GM19468 (cell line): ENCODE data around the gene SUPT3H.

Experiments
- ATAC-seq: cut with Tn5 transposase; IDR thresholded peaks from one replicate; pipeline ENCODE4 v1.9.1; 2021; ENCODE audit warnings: mild to moderate bottlenecking, moderate library complexity, moderate number of reproducible peaks; ENCODE audit not compliant: unreplicated experiment; ENCODE audit errors: extremely low read depth

The SUPT3H gene

DNA sequence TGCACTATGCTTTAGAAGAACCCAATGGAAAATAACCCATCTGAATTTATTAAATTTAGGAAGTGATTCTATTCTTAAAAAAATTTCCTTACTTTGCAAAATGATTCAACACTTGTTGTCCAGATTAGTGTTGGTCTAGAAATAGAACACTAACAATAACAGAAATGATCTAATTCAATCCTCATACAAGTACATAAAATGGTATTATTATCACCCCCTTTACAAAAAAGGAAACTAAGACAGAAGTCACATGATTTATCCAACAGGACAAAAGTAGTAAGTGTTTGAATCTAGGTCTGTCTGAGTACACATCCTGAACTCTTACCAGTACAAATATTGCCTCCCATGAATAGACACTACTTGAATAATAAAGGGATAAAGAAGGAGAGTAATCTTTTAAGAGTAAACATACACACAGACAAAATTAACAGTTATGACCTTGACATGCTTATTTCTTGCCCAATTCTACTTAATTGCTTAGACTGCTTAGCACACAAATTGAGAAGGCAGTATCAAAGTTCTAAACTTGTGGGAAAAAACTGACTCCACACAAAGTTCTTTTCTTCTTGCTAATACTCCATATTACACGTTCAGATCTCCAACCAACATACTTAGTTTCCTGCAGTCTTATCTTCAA is 245.0 kb downstream of the SUPT3H start:
- no peak for ATAC-seq

DNA sequence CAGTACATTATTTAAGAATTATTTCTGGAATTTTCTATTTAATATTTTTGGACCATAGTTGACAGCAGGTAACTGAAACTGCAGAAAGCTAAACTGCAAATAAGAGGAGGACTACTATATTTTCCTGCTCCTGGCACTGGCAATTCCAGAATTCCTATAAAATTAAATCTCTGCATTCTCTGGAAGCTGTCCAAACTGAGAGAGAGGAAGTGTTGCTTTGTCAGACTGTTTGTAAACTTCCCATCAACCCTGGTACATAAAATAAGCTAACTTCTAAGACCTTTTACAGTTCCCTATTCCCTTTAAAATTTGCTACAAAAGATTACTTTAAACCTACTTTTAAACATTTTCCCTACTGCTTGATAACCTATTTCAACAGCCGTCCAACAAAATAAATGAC is 245.7 kb downstream of the SUPT3H start:
- ATAC-seq: no peak

DNA sequence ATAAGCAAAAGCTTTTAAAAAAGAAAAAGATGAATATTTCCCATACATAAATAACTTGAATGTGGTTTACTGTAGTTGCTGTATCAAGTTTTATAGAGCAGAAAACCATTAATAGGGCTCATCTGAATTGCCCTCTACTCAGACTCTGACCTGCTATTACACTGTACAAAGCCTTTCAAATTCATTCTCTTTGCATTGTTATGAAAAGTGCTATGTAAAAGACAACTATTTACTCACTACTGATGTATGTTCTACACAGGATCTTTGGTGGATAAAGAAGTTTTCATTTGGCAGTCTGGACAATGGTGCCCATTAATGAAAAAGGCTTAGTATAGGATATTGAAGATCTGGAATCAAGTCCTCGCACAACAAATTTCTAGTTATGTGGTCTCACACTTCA is 248.7 kb downstream of the SUPT3H start:
- ATAC-seq: no peak

DNA sequence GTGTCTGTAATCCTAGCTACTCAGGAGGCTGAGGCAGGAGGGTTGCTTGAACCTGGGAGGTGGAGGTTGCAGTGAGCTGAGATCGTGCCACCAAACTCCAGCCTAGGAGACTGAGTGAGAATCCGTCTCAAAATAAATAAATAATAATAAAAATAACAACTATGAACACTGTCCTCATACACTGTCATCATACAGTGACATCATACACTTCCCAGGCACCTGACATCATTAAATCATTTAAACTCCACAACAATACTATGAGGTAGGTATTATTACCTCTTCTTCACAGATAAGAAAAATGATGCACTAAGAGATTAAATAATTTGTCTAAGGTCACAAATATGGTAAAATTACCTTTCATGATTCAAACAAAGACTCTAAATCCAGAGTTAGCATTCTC is 250.5 kb downstream of the SUPT3H start:
- ATAC-seq: no peak

GRCh38 chr6:45126033-45126432 is 251.7 kb downstream of the SUPT3H start:
- ATAC-seq: no peak

DNA sequence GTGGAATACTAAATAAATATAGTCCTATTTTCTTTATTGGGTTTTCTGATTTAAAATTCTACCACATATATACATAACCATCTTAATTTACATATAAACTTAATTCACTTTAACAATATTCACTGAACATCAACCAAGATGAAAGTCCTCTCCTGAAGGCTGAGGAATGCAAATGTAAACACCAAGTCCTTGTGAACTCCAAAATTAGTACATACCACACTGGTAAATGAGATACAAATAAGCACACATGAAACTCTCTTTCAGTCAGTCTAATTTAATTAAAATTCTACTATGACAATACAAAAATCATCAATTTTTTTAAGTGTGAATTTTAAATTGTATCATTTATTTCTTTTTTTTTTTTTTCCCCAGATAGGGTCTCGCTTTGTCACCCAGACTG is 254.7 kb downstream of the SUPT3H start:
- ATAC-seq: no peak

- no peak for ATAC-seq
Measured at GRCh38 chr6:45118754-45119153, 259.0 kb downstream of the SUPT3H start.

- ATAC-seq: no peak
Measured at GRCh38 chr6:45116714-45117410, 260.9 kb downstream of the SUPT3H start.

DNA sequence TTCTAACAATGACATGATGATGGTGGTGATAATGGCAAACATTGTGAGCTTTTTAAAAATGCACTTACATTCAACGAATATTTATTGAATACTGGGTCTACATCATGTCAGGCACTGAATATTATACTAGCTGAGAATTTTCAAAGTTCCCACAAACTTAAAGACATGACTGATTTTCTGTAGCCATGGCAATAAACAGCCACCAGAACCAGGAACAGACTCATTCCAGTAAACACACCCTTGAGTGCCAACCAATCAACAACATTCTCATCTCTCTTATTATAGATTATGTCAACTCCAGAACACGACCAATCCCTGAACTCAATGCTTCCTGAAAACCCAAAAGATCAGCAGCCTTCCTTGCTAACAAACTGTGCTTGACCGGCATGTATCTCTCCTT is 262.0 kb downstream of the SUPT3H start:
- ATAC-seq: no peak

- no peak for ATAC-seq
Measured at GRCh38 chr6:45112711-45113110, 265.0 kb downstream of the SUPT3H start.

DNA sequence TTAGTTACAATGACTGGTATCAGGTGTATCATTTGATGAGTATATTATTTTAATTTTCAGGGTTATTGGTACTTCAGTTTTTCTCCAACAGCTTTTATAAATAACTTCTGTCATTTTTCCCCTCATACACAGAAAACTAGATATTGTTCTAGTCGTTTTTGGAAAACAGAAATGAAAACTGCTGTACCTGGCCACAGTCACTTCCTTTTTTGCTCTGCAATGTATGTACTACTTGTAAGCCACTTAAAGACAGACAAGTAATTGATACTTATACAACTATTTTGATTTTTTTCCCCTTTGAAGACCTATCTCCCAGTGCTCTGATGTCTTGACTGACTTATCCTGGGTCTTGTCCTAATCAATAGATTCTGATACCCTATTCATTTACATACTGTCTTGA is 268.2 kb downstream of the SUPT3H start:
- ATAC-seq: no peak

DNA sequence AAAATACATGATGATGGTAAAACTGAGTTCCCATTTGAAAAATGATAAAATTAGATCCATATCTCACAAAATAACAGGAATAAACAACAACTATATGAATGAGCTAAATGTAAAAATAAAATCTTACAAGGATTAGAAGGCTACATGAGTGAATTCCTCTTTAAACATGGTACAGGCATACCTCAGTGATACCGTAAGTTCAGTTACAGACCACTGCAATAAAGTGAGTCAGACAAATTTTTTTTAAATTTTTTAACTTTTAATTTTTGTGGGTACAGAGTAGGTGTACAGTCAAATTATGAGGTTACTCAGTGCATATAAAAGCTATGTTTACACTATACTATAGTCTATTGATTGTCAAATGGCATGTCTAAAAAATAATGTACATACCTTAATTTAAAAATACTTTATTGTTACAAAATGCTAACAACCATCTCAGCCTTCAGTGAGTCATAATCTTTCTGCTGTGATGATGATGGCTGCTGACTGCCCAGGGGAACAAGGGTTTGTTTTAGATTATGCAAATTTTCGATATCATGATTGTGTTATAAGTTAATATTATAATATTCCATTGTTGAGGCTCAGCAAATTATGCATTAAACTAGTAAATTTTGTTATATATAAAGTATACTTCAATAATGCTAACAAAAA is 272.4 kb downstream of the SUPT3H start:
- ATAC-seq: no peak

GRCh38 chr6:45104429-45104828 is 273.3 kb downstream of the SUPT3H start:
- no peak for ATAC-seq

DNA sequence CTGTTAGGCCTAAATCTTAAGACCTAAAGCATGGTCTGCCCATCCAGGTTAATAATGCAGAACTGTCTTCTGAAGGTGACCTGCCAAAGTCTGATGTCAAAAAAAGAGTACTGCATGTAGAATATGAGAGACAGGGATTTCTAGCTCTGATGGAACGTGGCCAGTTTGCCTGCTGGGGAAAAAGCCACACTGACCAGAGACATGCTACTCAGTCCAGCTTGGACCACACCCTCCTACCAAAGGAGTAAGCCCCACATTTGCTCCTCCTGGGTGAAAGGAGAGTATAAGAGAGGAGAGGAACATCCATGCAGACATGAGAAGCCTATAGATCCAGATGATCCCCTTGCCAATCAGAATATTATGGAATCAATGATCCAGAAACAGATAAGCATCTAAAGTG is 279.5 kb downstream of the SUPT3H start:
- no peak for ATAC-seq

DNA sequence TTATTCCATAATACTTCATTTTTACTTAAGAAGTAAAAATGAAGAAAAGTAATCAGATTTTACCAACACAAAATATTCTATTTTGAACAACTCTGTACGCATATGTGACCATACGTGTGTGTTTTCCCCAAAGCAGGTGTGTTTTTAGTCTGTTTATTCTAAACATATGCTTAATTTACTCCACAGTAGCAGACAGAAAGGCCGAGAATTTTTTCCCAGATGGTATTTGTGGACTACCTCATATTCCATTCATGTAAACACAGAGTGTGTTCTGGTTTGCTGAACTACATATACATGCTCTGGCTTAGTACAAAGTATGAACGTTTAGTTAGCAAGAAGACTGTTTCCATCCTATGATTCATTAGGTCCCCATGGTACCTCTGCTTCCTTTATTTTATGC is 282.9 kb downstream of the SUPT3H start:
- ATAC-seq: no peak

DNA sequence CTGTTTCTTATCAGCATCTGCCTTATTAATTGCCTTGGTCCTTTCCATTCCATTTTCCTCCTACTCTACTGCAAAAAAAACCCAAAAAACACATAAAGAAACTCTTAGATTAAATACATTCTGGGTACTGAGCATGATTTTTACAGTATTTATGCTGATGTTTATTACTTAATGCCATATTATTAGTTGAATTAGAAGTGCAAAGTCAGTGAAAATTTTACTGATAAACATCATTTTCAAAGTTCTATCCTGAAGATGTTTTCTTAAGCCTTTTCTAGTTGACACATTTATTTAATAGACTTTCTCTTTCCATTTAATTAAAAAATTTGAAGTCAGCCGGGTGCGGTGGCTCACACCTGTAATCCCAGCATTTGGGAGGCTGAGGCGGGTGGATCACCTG is 285.6 kb downstream of the SUPT3H start:
- no peak for ATAC-seq

DNA sequence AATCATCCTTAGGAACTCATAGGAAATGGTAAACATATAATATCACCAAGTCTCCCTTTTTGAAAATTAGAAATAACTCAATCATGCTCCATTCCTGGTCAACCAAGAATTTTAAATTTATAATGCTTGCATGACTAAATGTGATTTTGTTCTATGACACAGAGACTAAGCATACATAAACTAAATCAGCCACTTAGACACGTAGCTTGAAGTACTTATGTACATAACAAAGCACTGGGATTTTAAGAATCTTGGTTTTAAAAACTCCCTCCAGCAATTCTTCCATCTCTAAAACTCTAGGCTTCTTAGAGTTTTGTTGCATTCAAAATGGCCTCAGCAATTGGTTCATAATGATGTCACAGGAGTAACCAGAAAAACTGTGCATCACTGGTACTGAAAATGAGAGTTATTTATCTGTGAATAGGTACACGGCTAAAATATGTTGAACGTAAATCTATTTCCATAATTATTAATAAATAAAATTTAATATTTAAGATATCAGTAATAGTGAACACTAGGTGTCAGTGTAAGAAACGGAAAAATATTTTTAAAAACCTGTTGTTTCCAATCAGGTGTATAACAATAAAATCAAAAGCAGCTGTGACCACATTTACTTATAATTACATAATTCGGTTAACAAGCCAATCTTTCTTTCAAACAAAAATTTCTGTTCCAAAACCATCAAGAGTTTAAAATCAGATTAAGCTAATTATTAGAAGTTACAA is 291.2 kb downstream of the SUPT3H start:
- ATAC-seq: no peak

DNA sequence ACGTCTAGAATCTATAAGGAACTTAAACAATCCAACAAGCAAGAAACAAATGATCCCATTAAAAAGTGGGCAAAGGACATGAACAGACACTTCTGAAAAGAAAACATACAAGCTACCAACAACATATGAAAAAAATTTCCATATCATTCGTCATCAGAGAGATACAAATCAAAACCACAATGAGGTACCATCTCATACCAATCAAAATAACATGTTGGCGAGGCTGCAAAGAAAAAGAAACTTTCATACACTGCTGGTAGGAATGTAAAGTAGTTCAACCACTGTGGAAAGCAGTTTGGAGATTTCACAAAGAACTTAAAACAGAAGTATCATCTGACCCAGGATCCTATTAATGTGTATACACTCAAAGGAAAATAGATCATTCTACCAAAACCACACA is 293.5 kb downstream of the SUPT3H start:
- ATAC-seq: no peak

GRCh38 chr6:45082091-45082490 is 295.6 kb downstream of the SUPT3H start:
- ATAC-seq: no peak

DNA sequence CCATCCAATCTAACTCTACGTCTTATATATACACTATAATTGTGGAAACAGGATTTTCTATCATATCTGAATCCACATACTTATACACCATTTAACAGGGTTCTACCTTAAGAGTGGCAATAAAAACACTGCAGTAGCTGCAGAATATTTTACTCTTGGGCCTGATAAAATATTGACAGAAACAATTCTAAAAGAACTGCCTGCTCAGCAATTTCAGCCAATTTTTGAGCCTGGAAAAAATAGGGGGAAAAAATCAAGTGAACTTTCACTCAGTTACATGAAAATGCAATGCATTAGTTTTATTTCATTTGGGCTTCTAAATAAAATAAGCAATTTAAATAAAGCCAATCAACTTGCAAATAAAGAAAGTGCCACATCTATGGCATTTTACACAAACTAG is 296.1 kb downstream of the SUPT3H start:
- no peak for ATAC-seq

- no peak for ATAC-seq
Measured at GRCh38 chr6:45078432-45078831, 299.3 kb downstream of the SUPT3H start.
